Activated CD4-positive, alpha-beta T cell treated with anti-CD3 and anti-CD28 coated beads, Interleukin-2, amount 10 ng/mL, durations not matched to agents 7 days and 5 days (primary cell): ENCODE data around the gene SLC6A8. TPM values are rescaled to one million over a fixed set of nuclear protein-coding genes. Genes with fewer than 3 reads are reported as not detected.
A peak's percentile ranks its signal among the peaks of the same experiment; 100 is the strongest.
"Not testable (repeated sequence)": the region's sequence is repeated elsewhere in the genome, so short reads cannot be mapped to it uniquely, and the experiment has no call there.

ENCODE experiments used
- CTCF ChIA-PET: fragments of 350-600 bp; sonication (Branson Sonifier 250); formaldehyde crosslinking; loops from one replicate; lab custom pipeline; 2021; ENCODE audit warnings: antibody characterized with exemption; lab: Charles Lee
- POLR2A ChIA-PET: fragments of 350-600 bp; sonication (Branson Sonifier 250); formaldehyde crosslinking; loops from one replicate; lab custom pipeline; 2021; ENCODE audit warnings: antibody characterized with exemption; lab: Charles Lee
- DNase-seq: peaks from one replicate; pipeline ENCODE4 v3.0.0-alpha.2; 2020
- H3K27ac Mint-ChIP-seq: one replicate; pipeline ENCODE4 v1.8.0; 2021; ENCODE audit warnings: mild to moderate bottlenecking, moderate library complexity, mixed read lengths
- H3K27me3 Mint-ChIP-seq: one replicate; pipeline ENCODE4 v1.8.0; 2021; ENCODE audit warnings: mixed read lengths
- H3K36me3 Mint-ChIP-seq: one replicate; pipeline ENCODE4 v1.8.0; 2021; ENCODE audit warnings: low read depth, mixed read lengths
- H3K4me1 Mint-ChIP-seq: one replicate; pipeline ENCODE4 v1.8.0; 2021; ENCODE audit warnings: mixed read lengths
- H3K4me3 Mint-ChIP-seq: one replicate; pipeline ENCODE4 v1.8.0; 2021; ENCODE audit warnings: mild to moderate bottlenecking, moderate library complexity, mixed read lengths
- H3K9me3 Mint-ChIP-seq: one replicate; pipeline ENCODE4 v1.8.0; 2021; ENCODE audit warnings: mixed read lengths
- total RNA-seq, 2 experiments: library from RNA; stranded (reverse); gene quantifications; one replicate each; pipeline ENCODE4 v1.2.3, GENCODE V29; 2021

SLC6A8 gene
- total RNA-seq, 2 experiments from 2014 or later, result 0.65 to 0.69 TPM

DNA sequence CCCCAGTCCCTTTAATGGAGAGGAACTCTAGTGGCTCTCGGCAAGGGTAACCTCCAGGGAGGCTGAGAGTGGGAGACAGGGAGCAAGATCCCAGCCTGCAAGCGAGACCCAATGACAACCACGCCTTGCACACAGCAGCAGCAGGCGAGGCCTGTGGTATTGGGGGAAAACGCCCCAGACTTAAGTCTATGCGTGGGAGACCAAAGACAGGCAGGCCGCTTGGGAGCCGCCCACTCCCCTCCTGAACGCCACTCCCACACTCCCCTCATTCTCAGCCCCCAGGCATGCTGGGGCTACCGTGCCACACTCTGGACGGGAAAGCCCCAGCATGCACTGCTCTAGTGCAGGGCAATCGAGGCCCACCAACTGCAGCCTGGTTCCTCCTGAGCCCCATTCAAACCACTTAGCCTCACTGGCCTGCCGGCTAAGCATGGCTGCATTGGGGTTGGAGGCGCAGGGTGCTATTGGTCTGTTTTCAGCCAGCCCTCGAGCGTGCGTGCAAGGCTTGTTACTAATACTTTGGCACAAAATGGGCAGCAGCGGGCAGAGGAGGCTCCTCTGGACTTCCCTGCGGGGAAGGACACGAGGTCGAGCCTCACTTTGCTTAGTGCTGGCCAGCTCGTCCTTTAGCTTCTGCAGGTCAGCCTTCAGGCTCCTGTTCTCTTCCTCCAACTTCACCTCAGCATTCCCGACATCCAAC lies 14.8 kb downstream of the SLC6A8 start:
- Mint-ChIP-seq H3K9me3 (no peaks in the 10 kb centered on the region), H3K27me3 (no peaks in the 10 kb centered on the region), H3K36me3 (peaks cover 3% of the 10 kb centered on the region), H3K4me3 (no peak overlapping the region), H3K4me1 (no peaks in the 10 kb centered on the region), H3K27ac (no peak overlapping the region)
- no peak for DNase-seq
- ChIA-PET CTCF (interaction anchor here (1.3 kb wide), 1 partner anchor 13 kb away, joined by 3 read pairs; no protein-coding TSS in a partner anchor), POLR2A (no interaction called here)

DNA sequence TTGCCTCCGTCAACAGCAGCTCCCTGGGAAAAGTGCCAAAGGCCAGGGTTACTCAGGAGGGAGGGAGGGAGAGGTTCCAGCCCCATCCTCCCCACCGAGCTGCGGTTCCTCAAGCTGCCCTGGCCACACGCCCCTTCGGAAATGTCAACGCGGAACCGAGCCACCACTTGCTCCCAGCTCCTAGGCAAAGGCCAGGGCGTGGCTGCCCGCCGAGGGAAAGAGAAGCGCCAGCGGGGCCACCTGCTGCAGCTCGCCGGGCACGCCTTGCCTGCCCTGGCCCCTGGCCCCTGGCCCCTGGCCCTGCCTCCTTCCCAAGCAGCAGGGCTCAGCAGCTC lies 15.3 kb downstream of the SLC6A8 start:
- H3K27ac Mint-ChIP-seq, result no peak overlapping the region
- no peaks in the 10 kb centered on the region for H3K36me3 Mint-ChIP-seq
- ChIA-PET POLR2A (no interaction called here), CTCF (interaction anchor here (1.3 kb wide), 1 partner anchor 12 kb away, joined by 3 read pairs; no protein-coding TSS in a partner anchor)
- H3K4me3 Mint-ChIP-seq, result no peak overlapping the region
- no peaks in the 10 kb centered on the region for H3K27me3 Mint-ChIP-seq
- no peak for DNase-seq
- no peaks in the 10 kb centered on the region for H3K4me1 Mint-ChIP-seq
- no peaks in the 10 kb centered on the region for H3K9me3 Mint-ChIP-seq

DNA sequence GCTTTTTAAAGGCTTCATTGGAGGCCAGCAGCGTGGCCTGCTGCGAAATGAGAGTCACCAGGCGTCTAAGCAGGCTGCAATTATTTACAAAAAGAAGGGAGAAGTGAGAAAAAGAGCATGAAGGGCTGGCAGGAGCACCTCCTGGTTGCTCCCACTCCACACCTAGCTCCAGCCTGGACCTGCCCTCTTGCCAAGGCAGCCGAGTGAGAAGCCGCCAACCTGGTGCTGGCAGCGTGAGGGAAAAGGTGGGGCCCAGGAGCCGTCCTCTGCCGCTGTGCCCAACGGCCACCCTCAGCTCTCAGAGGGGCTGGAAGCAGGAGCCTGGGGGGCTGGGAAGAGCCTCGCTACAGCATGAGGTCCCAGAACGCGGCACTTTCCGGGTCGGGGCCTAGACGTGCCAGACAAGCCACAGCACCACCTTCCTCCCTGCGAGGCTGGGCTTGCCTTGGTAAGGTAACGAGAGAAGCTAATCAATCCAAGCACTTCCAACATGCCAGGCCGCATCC lies 16.3 kb downstream of the SLC6A8 start:
- Mint-ChIP-seq H3K4me1 (peaks cover 7% of the 10 kb centered on the region), H3K9me3 (no peaks in the 10 kb centered on the region), H3K4me3 (no peak overlapping the region), H3K27me3 (no peaks in the 10 kb centered on the region), H3K36me3 (no peaks in the 10 kb centered on the region), H3K27ac (no peak overlapping the region)
- no peak for DNase-seq
- ChIA-PET CTCF (no interaction called here), POLR2A (no interaction called here)

DNA sequence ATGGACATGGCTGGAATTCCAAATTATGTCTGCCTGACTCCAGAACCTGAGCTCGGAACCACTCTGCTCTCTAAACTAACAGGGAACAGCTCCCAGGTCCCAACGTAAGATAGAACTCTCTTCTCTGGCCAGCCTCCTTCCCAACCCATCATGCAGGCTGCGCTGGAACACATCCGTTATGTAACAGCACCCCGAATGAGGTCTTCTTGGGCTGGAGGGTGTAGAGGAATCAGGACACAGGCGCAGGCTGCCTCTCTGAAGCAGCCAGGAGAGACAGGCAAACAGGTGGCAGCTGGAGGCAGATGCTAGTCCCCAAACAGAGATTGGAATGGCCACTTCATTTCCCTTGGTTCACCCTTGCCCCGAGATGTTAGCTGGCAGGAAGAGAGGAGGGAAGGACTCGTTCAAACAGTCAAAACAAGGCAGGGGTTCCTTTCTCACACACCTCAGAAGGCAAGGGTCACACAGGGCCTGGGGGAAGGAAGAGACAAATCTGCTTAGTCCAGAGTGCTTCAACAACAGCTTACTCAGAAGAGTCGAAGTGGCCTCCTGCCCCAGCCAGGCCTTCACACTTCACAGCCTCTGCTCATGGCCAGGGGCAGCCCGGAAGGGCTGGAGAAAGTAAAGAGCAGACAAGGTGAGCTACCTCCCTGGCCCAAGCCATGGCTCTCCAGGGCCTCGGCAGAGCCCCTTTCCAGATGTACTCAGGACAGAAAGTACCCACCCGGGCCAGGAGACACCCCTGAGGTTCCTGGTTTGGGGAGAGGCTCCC lies 17.1 kb downstream of the SLC6A8 start:
- H3K4me1 Mint-ChIP-seq, CTCF ChIA-PET, DNase-seq, H3K27me3 Mint-ChIP-seq, H3K9me3 Mint-ChIP-seq, POLR2A ChIA-PET, H3K36me3 Mint-ChIP-seq, H3K4me3 Mint-ChIP-seq: not testable (repeated sequence)
- peak overlapping the region; percentile 50 for H3K27ac Mint-ChIP-seq

DNA sequence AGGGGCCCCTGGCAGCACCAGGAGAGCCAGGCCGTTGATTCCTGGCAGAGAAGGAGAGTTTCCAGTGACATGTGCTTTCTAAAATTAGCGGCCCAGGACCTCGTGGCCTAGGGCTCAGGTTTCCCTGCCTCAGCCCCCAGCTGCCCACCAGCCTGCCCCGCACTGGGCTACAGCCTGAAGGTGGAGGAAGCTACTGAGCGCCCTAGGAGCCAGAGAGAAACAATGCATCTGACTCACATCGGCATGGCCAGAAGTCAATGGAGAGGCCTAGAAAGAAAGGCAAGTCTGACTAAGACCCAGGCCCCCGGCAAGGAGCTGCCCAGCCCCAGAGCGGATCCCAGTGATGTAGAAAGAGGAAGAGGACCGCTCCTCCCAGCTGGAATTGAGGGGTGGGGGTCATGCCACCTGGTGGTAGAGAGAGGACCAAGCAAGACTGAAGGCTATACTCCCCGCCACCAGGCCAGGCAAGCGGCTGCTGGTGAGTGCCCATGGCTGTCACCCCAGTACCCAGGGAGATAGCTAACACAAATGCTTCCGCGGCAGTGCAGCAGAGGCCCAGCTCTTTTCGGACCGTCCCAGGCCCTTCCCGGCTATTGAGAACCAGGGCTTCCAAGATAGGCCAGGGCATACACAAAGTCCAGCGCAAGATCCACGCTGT lies 17.8 kb downstream of the SLC6A8 start:
- DNase-seq, H3K4me1 Mint-ChIP-seq, POLR2A ChIA-PET, H3K27me3 Mint-ChIP-seq, H3K36me3 Mint-ChIP-seq, H3K9me3 Mint-ChIP-seq, H3K4me3 Mint-ChIP-seq: not testable (repeated sequence)
- CTCF ChIA-PET, result interaction anchor here (0.7 kb wide), 1 partner anchor 247 kb away, joined by 3 read pairs; no protein-coding TSS in a partner anchor
- peak overlapping the region; percentile 50 for H3K27ac Mint-ChIP-seq

DNA sequence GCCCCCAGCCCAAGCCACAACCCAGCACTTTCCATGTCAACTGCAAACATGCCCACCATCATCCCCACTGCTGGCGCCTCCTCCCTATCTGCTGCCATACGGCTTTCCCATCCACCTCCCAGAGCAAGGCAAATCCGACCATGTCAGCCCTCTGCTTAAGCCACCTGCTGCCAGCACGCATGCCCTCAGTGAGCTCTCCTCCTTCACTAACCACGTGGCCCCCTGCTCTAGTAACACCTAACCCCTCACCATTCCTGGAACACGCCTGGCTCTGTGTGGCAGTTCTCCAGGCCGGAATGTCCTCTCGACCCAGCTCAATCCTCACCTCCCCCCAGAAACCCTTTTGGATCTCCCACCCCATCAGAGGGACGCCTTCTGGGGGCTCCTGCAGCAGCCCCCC lies 19.1 kb downstream of the SLC6A8 start:
- DNase-seq, result no peak
- ChIA-PET POLR2A (no interaction called here), CTCF (interaction anchor here (1.4 kb wide), 1 partner anchor 240 kb away, joined by 4 read pairs; no protein-coding TSS in a partner anchor)
- Mint-ChIP-seq H3K27ac (peak overlapping the region; percentile 36), H3K9me3 (no peaks in the 10 kb centered on the region), H3K4me1 (peaks cover 8% of the 10 kb centered on the region), H3K4me3 (no peak overlapping the region), H3K27me3 (no peaks in the 10 kb centered on the region), H3K36me3 (peaks cover 6% of the 10 kb centered on the region)

DNA sequence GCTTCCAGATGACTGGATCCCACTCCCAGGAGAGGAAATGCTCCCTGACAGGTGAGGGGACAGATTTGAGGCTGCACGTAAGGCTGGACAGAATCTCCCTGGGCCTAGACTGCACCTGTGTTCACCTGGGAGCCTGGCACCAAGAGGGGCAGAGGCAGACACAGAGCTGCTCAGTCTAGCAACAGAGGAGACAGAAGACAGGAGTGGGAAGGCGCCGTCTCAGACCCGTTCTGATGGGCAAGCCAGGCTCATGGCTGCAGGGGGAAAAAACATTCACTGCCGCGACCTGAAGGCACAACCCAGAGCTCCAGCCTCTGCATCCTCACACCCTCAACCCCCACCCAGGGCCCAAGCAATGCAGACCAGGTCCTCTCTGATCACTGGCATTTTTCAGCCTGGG lies 19.7 kb downstream of the SLC6A8 start:
- no peak for DNase-seq
- ChIA-PET POLR2A (no interaction called here), CTCF (interaction anchor here (1.0 to 1.4 kb wide), 8 partner anchors 10 to 766 kb away, joined by 3 to 5 read pairs (median 3); no protein-coding TSS in a partner anchor)
- H3K9me3 Mint-ChIP-seq, result no peaks in the 10 kb centered on the region
- H3K27me3 Mint-ChIP-seq, result no peaks in the 10 kb centered on the region
- H3K4me3 Mint-ChIP-seq, result no peak overlapping the region
- H3K4me1 Mint-ChIP-seq, result peaks cover 8% of the 10 kb centered on the region
- H3K27ac Mint-ChIP-seq, result no peak overlapping the region
- peaks cover 6% of the 10 kb centered on the region for H3K36me3 Mint-ChIP-seq

DNA sequence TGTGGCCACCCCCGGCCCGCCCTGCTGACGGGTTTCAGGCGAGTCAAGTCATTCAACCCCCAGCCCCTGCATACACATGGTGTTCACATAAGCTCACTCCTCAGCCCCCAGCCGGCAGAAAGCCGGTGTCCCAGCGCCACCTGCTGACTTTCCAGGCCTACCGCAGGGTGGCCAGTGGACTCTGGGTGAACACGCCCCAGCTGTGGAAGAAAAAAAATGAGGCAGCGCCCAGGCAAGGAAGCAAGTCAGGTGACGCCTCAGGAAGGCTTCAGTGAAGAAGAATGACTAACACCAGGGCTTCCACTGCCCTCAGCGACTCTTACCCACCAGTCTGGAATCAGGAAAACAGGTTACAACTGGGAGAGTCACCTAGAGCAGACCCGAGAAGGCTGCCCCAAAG lies 20.7 kb downstream of the SLC6A8 start:
- H3K9me3 Mint-ChIP-seq, result no peaks in the 10 kb centered on the region
- no peak overlapping the region for H3K27ac Mint-ChIP-seq
- peak; percentile 53 for DNase-seq
- H3K4me3 Mint-ChIP-seq, result no peak overlapping the region
- POLR2A ChIA-PET, result interaction anchor here (0.7 kb wide), 1 partner anchor 306 kb away, joined by 3 read pairs; no protein-coding TSS in a partner anchor
- CTCF ChIA-PET, result interaction anchor here (1.0 to 1.4 kb wide), 7 partner anchors 9 to 767 kb away, joined by 3 to 5 read pairs (median 3); no protein-coding TSS in a partner anchor
- H3K36me3 Mint-ChIP-seq, result peaks cover 9% of the 10 kb centered on the region
- no peaks in the 10 kb centered on the region for H3K27me3 Mint-ChIP-seq
- H3K4me1 Mint-ChIP-seq, result peaks cover 8% of the 10 kb centered on the region

DNA sequence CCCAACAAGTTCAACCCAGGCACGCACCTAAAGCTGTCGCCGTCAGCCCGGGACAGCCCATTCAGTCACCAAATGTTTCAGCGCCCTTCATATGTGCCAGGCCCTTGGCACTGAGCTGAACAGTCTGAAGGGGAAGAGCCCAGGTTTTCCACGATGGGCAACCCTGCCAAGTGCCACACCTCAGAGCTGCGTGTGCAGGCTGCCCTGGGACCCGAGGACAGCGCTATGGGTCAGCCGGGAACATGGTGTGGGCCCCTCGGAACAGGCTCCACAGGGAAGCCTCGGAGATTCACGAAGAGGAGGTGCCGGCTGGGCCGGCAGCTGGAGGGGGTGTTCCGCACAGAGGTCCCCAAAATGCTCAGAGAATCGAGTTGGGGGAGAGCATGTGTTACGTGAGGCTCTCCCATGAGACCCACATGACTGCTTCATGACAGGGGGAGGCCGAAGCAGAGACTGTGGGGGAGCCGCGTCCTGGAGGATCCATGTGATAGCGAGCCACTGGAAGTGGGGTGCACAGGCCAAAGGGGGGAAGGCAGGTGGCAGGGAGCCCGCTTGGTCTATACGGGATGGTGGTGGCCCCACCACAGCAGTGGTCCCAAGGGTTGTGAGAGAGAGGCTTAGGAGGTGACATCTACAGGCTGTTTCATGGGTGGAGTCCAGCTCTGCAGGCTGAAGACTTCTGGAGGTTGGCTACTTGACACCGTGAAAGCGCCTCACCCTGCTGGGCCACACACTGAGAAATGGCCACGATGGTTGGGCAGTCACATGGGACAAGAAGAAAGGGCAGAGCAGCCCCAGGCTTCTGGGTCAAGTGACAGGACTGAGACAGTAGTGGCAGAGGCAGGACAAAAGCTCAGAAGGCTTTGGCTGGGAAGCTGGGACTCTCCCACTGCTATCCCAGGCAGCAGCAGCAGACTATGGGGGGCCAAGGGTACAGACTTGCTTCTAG lies 22.3 kb downstream of the SLC6A8 start:
- POLR2A ChIA-PET, result no interaction called here

DNA sequence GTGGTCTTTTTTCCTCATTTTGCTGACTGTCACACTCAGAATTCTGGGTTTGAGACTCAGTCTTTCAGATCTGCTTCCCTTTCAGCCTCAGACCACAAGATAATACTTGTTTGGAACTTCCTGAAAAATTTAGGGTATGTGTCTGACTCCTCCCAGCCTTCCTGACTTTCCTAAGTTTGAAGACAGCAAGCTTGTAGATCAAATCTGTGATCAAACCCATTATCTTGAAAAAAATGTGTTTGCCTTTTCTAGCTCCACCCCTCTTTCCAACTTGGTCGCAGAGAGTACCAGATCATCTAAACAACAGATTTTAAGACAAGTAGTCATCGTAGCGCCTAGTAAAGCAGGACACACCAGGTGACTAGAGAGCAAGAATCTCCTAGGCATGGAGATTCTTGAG lies 26.5 kb downstream of the SLC6A8 start:
- H3K36me3 Mint-ChIP-seq, result peaks cover 28% of the 10 kb centered on the region
- peak overlapping the region; percentile 41 for H3K27ac Mint-ChIP-seq
- H3K4me1 Mint-ChIP-seq, result no peaks in the 10 kb centered on the region
- H3K27me3 Mint-ChIP-seq, result no peaks in the 10 kb centered on the region
- CTCF ChIA-PET, result interaction anchor here (0.6 kb wide), 1 partner anchor 377 kb away, joined by 4 read pairs; no protein-coding TSS in a partner anchor
- POLR2A ChIA-PET, result interaction anchor here (0.7 kb wide), 1 partner anchor 207 kb away, joined by 13 read pairs; no protein-coding TSS in a partner anchor
- DNase-seq, result no peak
- H3K4me3 Mint-ChIP-seq, result no peak overlapping the region
- H3K9me3 Mint-ChIP-seq, result no peaks in the 10 kb centered on the region

More for the DNA sequence above, 22.3 kb downstream of the SLC6A8 start:
- CTCF ChIA-PET, result no interaction called here
- Mint-ChIP-seq H3K27ac (no peak overlapping the region), H3K4me1 (peaks cover 8% of the 10 kb centered on the region), H3K4me3 (no peak overlapping the region), H3K27me3 (no peaks in the 10 kb centered on the region), H3K36me3 (peaks cover 15% of the 10 kb centered on the region), H3K9me3 (no peaks in the 10 kb centered on the region)
- DNase-seq, result no peak

DNA sequence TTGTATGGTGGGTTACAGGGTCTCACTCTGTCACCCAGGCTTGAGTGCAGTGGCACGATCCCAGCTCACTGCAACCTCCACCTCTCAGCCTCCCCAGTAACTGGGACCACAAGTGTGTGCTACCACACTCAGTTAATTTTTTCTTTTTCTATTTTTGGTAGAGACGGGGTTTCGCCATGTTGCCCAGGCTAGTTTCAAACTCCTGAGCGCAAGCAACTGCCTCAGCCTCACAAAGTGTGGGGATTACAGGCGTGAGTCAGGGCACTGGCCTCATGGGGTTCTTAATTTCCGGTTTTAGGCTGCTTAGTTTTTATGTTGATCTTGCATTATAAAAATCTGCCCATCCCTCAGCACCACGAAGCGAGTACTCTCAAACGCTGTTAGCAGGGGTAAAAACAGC lies 29.7 kb downstream of the SLC6A8 start:
- Mint-ChIP-seq H3K36me3 (peaks cover 39% of the 10 kb centered on the region), H3K4me3 (no peak overlapping the region), H3K9me3 (no peaks in the 10 kb centered on the region), H3K27ac (no peak overlapping the region), H3K27me3 (no peaks in the 10 kb centered on the region), H3K4me1 (peaks cover 11% of the 10 kb centered on the region)
- ChIA-PET POLR2A (no interaction called here), CTCF (interaction anchor here (0.9 kb wide), 1 partner anchor 9 kb away, joined by 3 read pairs; no protein-coding TSS in a partner anchor)
- DNase-seq, result no peak
